Endothelial cell of umbilical vein (primary cell): ENCODE data around the gene LIN28A.

ENCODE experiments used
- CTCF ChIP-seq, 2 donors: IDR thresholded peaks; 1 replicate in 1 of 2; 2 replicates in 1 of 2; pipeline ENCODE4 v1.5.1; 2011; ENCODE audit warnings: low read length in 2 of 2, mild to moderate bottlenecking in 2 of 2, moderate library complexity in 2 of 2, control low read depth in 1 of 2, inconsistent platforms in 1 of 2, low read depth in 1 of 2; ENCODE audit not compliant: insufficient read depth in 1 of 2; ENCODE audit errors: extremely low read depth in 1 of 2
- EZH2 ChIP-seq: IDR thresholded peaks from 2 replicates; pipeline ENCODE4 v1.6.1; 2012; ENCODE audit warnings: borderline replicate concordance, low read depth, mild to moderate bottlenecking, moderate library complexity, low read length, inconsistent platforms; ENCODE audit not compliant: severe bottlenecking
- FOS ChIP-seq: IDR thresholded peaks from 2 replicates; pipeline ENCODE4 v1.6.1; 2011; ENCODE audit warnings: mild to moderate bottlenecking, low read length, moderate library complexity, borderline replicate concordance; ENCODE audit not compliant: insufficient read depth
- JUN ChIP-seq: IDR thresholded peaks from 2 replicates; pipeline ENCODE4 v1.6.1; 2011; ENCODE audit warnings: borderline replicate concordance, low read depth; ENCODE audit not compliant: insufficient read length, insufficient read depth
- MAX ChIP-seq: IDR thresholded peaks from 2 replicates; pipeline ENCODE4 v1.6.1; 2011; ENCODE audit not compliant: insufficient read depth, insufficient read length
- MYC ChIP-seq: IDR thresholded peaks from one replicate; pipeline ENCODE4 v1.6.1; 2011; ENCODE audit warnings: mild to moderate bottlenecking, low read depth, low read length
- POLR2A ChIP-seq: IDR thresholded peaks from 2 replicates; pipeline ENCODE4 v1.6.1; 2012; ENCODE audit warnings: low read depth, mild to moderate bottlenecking, control low read depth, low read length
- POLR2AphosphoS5 ChIP-seq: IDR thresholded peaks from 2 replicates; pipeline ENCODE4 v1.6.1; 2012; ENCODE audit warnings: low read depth, mild to moderate bottlenecking, control low read depth, low read length, moderate library complexity; ENCODE audit not compliant: insufficient read depth

- TF ChIP-seq POLR2AphosphoS5 = no peak
- TF ChIP-seq CTCF (IDR thresholded peaks at IDR 0.05; ENCODE audit: extremely low read depth in 1 of 2, insufficient read depth in 1 of 2, low read depth in 1 of 2, low read length in 2 of 2) = no peak
- no peak for TF ChIP-seq MAX
- no peak for TF ChIP-seq EZH2
- TF ChIP-seq POLR2A = no peak
- TF ChIP-seq FOS = no peak
- TF ChIP-seq MYC = no peak
- TF ChIP-seq JUN = no peak
Observed at GRCh38 chr1:26405281-26405915, 5.2 kb upstream of the LIN28A start.
